ENCODE measurements around the gene PIN4. TPM values are rescaled to one million over a fixed set of nuclear protein-coding genes. Genes with fewer than 3 reads are reported as not detected.

PIN4 gene
- total and polyA plus RNA-seq, 2 of the 8 experiments (the other 6 are each of a cell fraction or from before 2014, with no cell fraction given), result 4.8 to 9.4 TPM

GRCh38 chrX:72146527-72146926 lies 35.0 kb upstream of the PIN4 start (continued):
- no peak for TF ChIP-seq CTCF (IDR thresholded peaks at IDR 0.05; ENCODE audit: control extremely low read depth in 1 of 3, insufficient read depth in 1 of 3, low read depth in 1 of 3, low read length in 3 of 3)
- no peak for TF ChIP-seq TEAD4 (IDR thresholded peaks at IDR 0.05; ENCODE audit: low read depth, low read length)
- no peak for TF ChIP-seq SAP30 (IDR thresholded peaks at IDR 0.05; ENCODE audit: insufficient read depth, insufficient replicate concordance, low read length)
- TF ChIP-seq BRCA1 (IDR thresholded peaks at IDR 0.05; ENCODE audit: low read depth, low read length), result no peak
- TF ChIP-seq TBP (IDR thresholded peaks at IDR 0.05; ENCODE audit: low read depth, low read length), result no peak

All from H1 (cell line).